Osteocyte (in vitro differentiated cells): Measurements from ENCODE around the gene CKS1B. TPM values are rescaled to one million over a fixed set of nuclear protein-coding genes. Genes with fewer than 3 reads are reported as not detected.
"Not testable (repeated sequence)": the region's sequence is repeated elsewhere in the genome, so short reads cannot be mapped to it uniquely, and the experiment has no call there.

ENCODE experiments used
- DNase-seq: peaks from one replicate; pipeline ENCODE4 v3.0.0; 2021; ENCODE audit warnings: mixed read lengths; ENCODE audit not compliant: unreplicated experiment; ENCODE audit errors: extremely low spot score
- H3K27ac Mint-ChIP-seq: one replicate; pipeline ENCODE4 v1.8.0; 2021; ENCODE audit warnings: mild to moderate bottlenecking, mixed read lengths; ENCODE audit not compliant: unreplicated experiment
- H3K27me3 Mint-ChIP-seq: one replicate; pipeline ENCODE4 v1.8.0; 2021; ENCODE audit warnings: mixed read lengths; ENCODE audit not compliant: unreplicated experiment
- H3K36me3 Mint-ChIP-seq: one replicate; pipeline ENCODE4 v1.8.0; 2021; ENCODE audit warnings: mixed read lengths; ENCODE audit not compliant: unreplicated experiment
- H3K4me1 Mint-ChIP-seq: one replicate; pipeline ENCODE4 v1.8.0; 2021; ENCODE audit warnings: mixed read lengths; ENCODE audit not compliant: unreplicated experiment
- H3K4me3 Mint-ChIP-seq: one replicate; pipeline ENCODE4 v1.8.0; 2021; ENCODE audit warnings: mild to moderate bottlenecking, moderate library complexity, mixed read lengths; ENCODE audit not compliant: unreplicated experiment
- H3K9me3 Mint-ChIP-seq: one replicate; pipeline ENCODE4 v1.8.0; 2021; ENCODE audit warnings: mixed read lengths; ENCODE audit not compliant: unreplicated experiment
- total RNA-seq: library from RNA; stranded (reverse); gene quantifications from 2 replicates; pipeline ENCODE4 v1.2.1, GENCODE V29; 2021
- TF ChIP-seq, protein P1 (sequence below): fragments of 200-600 bp; sonication (generic); IDR thresholded peaks from 2 replicates; pipeline ENCODE4 v1.5.0; 2021; ENCODE audit warnings: antibody characterized with exemption, mild to moderate bottlenecking, moderate library complexity

CKS1B gene
- total RNA-seq, 1 donor from 2014 or later, result 38.5 TPM

DNA sequence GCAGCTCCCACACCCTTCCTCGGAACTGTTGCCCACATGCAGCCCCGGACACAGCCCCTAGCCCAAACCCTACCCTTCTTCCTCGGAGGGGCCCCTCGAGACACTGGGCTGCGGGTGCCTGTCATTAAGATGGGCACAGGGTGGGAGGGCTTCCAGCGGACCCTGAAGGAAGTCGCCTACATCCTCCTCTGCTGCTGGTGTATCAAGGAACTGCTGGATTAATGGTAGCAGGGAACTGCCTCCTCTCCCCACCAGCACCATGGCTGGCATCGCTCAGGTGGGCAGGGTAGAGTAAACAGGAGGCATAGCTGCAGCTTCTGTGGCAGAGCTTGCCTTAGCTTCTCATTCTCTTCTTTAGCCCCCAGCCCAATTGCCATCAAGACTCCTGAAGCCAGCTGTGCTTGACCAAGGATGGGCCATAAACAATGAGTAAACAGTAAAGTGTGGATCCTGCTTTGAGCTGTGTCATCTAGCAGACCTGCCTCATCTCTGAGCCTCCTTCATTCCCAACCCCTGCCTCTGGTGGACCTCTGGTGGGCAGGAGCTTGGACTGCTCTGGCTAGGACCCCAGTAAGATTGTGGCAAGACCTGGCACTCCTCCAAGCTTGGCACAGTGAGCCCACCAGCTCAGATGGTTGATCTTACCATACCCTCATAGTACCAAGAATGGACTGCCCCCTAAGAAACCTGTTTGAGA, 19.2 kb downstream of the CKS1B start, which contains the start of gene LENEP:
LENEP (plus strand) TSS at position 15 of the 697 bp plus-strand sequence; CDS start at position 37, 22 bp downstream.
- DNase-seq, result no peak
- peak within 1 kb of the TSS; percentile 50 for H3K27ac Mint-ChIP-seq

DNA sequence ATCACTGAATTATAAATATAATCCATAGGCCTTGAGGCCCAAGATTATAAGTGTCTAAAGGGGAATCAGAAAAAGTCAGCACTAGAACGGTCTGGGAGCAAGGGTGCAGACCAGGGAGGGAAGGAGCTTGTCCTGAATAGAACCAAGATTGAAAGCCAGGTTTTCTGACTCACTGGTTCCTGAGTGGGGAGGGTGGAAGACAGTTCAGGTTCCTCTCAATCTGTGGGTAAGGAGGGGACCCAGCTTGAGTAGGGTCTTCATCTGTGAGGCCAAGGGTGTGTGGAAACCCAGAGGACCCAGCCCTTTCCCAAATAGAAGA, 19.7 kb downstream of the CKS1B start:
- Mint-ChIP-seq H3K4me3 (no peak overlapping the region), H3K27me3 (no peaks in the 10 kb centered on the region), H3K36me3 (peaks cover 2% of the 10 kb centered on the region), H3K4me1 (peaks cover 14% of the 10 kb centered on the region), H3K27ac (no peak overlapping the region), H3K9me3 (no peaks in the 10 kb centered on the region)
- TF ChIP-seq, protein P1, sequence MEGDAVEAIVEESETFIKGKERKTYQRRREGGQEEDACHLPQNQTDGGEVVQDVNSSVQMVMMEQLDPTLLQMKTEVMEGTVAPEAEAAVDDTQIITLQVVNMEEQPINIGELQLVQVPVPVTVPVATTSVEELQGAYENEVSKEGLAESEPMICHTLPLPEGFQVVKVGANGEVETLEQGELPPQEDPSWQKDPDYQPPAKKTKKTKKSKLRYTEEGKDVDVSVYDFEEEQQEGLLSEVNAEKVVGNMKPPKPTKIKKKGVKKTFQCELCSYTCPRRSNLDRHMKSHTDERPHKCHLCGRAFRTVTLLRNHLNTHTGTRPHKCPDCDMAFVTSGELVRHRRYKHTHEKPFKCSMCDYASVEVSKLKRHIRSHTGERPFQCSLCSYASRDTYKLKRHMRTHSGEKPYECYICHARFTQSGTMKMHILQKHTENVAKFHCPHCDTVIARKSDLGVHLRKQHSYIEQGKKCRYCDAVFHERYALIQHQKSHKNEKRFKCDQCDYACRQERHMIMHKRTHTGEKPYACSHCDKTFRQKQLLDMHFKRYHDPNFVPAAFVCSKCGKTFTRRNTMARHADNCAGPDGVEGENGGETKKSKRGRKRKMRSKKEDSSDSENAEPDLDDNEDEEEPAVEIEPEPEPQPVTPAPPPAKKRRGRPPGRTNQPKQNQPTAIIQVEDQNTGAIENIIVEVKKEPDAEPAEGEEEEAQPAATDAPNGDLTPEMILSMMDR, result no peak
- DNase-seq, result no peak

More for the DNA sequence above, 19.2 kb downstream of the CKS1B start, which contains the start of gene LENEP:
- TF ChIP-seq, protein P1, result no peak
- peaks cover 2% of the 10 kb centered on the region for H3K36me3 Mint-ChIP-seq
- no peak within 1 kb of the TSS for H3K4me3 Mint-ChIP-seq
- peaks cover 9% of the 10 kb centered on the region for H3K4me1 Mint-ChIP-seq
- H3K9me3 Mint-ChIP-seq, result no peaks in the 10 kb centered on the region
- no peaks in the 10 kb centered on the region for H3K27me3 Mint-ChIP-seq

DNA sequence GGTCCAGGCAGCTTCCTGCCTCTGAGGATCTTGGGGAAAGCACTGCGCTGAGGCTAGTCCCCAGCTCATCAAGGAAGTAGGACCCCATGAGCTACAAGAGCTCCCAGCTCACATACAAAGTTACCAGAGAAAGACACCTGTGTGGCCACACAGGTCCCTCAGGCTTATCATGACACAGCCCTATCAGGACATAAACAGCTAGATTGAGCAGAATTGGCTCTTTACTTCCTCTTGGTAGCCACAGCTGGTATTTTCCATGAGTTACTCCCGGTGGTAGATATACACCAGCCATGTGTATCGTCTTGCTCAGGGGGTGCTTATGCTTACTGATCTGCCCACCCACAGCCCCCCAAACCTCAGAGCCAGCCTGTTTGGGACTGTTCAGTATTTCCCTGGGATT, 20.1 kb downstream of the CKS1B start:
- Mint-ChIP-seq H3K4me1 (peaks cover 15% of the 10 kb centered on the region), H3K4me3 (no peak overlapping the region), H3K9me3 (no peaks in the 10 kb centered on the region), H3K36me3 (no peaks in the 10 kb centered on the region), H3K27me3 (no peaks in the 10 kb centered on the region), H3K27ac (no peak overlapping the region)
- TF ChIP-seq, protein P1, result no peak
- no peak for DNase-seq

DNA sequence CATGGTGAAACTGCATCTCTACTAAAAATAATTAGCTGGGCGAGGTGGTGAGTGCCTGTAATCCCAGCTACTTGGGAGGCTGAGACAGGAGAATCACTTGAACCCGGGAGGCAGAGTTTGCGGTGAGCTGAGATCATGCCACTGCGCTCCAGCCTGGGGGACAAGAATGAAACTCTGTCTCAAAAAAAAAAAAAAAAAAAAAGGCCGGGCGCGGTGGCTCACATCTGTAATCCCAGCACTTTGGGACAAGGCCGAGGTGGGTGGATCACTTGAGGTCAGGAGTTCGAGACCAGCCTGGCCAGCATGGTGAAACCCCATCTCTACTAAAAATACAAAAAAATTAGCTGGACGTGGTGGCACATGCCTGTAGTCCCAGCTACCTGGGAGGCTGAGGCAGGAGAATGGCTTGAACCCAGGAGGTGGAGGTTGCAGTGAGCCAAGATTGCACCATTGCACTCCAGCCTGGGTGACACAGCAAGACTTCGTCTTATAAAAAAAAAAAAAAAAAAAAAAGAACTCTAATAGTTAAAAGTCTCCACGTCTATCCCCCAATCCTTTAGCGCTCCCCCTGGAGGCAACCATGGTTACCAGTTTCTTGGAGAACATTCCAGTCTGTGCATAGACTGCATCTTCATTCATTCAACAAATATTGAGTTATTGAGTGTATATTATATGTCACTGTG, 21.0 kb downstream of the CKS1B start:
- H3K27me3 Mint-ChIP-seq, H3K9me3 Mint-ChIP-seq, DNase-seq, H3K36me3 Mint-ChIP-seq, H3K4me3 Mint-ChIP-seq: not testable (repeated sequence)
- TF ChIP-seq, protein P1, result peak; percentile 58
- peaks cover 22% of the 10 kb centered on the region for H3K4me1 Mint-ChIP-seq
- H3K27ac Mint-ChIP-seq, result peak overlapping the region; percentile 18

DNA sequence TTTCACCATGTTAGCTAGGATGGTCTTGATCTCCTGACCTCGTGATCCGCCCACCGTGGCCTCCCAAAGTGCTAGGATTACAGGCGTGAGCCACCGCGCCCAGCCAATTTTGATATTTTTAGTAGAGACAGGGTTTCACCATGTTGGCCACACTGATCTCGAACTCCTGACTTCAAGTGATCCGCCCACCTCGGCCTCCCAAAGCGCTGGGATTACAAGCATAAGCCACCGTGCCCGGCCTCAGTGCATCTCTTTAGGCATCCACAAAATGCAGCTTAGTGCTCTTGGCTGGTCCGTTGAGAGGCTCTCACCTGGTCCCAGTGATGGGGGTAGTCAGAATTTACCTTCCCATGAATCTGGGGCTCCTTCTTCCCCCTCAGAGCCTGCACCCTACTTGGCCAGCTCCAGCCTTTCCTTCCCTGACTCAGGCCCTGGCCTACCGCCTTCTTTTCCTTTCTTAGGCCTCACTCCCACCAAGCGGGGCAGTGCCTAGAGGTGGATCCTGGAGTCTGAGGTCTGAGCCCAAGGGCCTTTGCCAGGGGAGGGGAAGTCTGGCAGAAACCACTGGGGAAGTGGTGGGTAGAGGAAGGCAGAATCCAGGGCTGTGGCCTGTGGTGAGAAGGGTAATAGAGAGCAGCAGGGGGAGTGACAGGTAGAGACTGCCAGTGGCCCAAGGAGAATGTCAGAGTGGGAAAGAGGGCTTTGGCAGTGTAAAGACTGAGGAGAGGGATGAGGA, 22.7 kb downstream of the CKS1B start:
- no peak overlapping the region for H3K4me3 Mint-ChIP-seq
- H3K9me3 Mint-ChIP-seq, result no peaks in the 10 kb centered on the region
- no peaks in the 10 kb centered on the region for H3K36me3 Mint-ChIP-seq
- H3K27me3 Mint-ChIP-seq, result no peaks in the 10 kb centered on the region
- H3K27ac Mint-ChIP-seq, result no peak overlapping the region
- TF ChIP-seq, protein P1, result no peak
- no peak for DNase-seq
- peaks cover 22% of the 10 kb centered on the region for H3K4me1 Mint-ChIP-seq
